HG03025 (cell line): ENCODE measurements around the gene ENO4.

Experiments used
- ATAC-seq: cut with Tn5 transposase; IDR thresholded peaks from one replicate; pipeline ENCODE4 v1.9.1; 2021; ENCODE audit warnings: mild to moderate bottlenecking, moderate library complexity; ENCODE audit not compliant: unreplicated experiment, low FRiP score

The ENO4 gene

DNA sequence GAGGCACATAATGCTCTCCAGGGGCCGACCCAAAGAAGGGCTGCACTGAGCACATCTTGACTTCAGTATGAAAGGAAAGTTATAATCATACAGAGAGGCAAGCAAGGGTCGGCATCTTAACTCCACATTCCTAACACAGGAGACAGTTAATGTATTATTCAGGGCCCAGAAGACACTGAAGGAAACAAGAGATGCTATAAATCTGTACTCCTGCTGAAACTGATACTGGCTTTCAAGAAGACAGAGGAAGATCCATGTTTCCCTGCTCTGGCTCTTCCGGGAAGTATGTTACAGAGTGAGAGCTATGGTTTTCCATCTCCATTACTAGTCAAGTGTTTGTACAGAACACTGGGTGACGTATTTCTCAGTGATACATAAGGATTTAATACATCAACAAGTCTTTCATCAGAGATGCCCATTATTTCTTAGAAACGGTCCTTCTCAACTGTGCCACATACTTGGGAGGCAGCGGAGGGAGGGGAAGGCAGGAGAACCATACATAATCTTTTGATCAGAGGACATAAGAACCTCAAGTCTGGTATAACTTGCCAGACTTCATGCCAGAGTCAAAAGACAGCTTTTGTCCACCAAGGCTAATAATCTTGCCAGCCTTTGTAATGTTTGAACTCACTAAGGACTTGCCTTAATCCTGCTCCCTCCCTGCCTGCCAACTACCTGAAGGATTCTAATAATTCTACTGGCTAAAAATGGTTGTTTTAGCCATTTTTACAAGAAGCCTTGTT is 58.1 kb downstream of the ENO4 start:
- ATAC-seq: no peak

DNA sequence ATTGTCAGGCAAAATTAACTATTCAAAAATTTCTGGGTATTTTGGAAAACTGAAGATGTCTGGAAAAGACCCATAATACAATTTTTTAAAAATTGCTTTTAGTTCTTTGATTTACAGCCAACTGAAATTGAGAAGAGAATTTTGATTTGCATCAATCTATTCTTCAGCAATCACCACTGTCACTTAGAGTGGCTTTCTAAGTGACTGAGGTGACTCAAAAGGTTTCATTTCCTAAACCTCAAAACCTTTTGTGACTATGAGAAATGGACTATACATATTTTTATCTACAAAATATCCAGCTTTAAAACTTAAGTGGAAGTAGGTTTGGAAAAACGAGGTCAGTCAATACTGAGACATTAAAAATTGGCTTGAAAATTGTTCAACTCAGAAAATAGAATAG is 60.0 kb downstream of the ENO4 start:
- no peak for ATAC-seq

DNA sequence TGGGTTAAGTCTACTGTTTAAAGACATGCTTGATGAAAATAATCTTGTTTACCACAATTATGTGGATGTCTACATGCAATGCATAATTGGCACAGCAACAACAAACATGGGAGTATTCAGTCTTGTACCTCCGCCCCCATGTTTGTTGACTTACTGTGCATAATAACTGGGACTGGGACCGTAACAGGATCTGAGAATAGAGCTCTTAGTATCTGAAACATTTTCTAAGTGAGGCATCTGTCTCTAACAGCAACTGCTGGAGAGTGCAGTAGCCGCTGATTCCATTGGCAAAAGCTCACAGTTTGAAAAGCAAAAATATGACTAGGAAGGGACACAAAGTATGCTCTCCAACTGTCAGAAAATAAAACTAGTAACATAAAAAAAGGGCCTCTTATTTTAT is 61.6 kb downstream of the ENO4 start:
- no peak for ATAC-seq

DNA sequence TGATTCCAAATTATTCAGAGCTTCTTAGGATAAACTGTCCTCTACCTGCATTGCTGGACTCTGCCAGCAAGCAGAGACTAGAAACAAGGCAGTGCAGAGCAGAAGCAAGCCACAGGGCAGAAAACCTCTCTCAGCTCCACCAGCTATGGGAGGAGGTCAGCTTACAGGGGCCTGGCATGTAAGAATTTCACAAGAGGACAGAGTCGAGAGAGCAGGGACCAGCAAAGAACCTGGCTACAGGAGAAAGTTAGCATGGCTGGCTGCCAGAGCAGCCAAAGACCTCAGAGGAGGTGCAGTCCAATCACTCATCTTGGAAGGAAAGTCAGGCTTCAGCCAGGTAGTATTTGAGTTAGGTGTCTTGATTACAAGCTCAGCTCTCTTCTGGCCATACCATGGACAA is 62.9 kb downstream of the ENO4 start:
- no peak for ATAC-seq

DNA sequence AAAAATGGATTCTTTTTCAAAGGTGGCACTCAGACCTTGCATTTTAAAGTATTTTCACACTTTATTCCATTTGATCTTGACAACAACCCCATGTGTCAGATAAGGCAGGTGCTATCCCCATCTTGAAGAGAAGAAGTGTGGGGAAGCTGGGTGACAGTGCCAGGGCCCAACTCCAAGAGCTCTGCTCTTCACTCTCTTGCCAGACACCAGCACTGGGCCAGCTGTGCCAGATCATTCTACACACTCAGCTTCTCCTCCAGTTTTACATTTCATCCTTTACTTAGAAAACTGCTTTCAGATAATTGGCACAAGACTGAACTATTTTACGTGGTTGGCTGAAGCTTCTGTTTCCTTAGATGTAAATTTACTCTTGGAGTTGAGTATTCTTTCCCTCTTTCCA is 64.4 kb downstream of the ENO4 start:
- no peak for ATAC-seq

DNA sequence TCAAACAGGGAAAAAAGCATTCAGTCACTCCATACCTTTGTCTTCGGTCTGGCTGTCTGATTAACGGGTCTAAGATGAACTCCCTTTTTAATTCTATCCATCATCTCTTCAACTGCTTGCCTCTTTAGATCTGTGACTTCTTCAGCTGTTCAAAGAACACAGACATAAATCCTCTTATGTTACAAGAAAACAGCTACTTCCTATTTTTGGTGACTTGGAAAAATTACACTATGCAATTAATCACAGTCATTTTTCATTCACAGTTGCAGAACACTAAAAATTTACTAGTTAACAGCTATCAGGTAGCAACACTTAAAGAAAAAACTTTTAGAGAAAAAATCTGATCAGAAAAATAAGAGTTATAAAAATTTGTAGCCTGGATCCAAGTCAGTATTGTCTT is 66.0 kb downstream of the ENO4 start:
- no peak for ATAC-seq

DNA sequence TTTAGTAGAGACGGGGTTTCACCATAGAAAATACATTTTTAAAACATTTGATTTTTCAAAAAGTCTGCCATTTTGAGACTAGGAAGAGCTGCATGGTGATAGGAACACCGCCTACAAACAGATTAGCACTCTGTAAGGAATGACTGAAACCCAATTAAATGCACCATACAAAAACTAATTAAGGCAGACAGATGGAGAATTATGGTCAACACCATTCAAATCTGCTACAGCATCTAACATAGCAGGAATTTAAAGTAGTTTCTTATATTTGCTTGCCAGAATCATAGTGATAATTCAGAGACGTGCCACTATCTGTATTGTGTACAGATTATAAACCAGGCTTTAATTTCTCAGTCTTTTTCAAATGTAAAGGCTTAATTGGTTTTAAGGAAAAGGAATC is 68.2 kb downstream of the ENO4 start:
- no peak for ATAC-seq

DNA sequence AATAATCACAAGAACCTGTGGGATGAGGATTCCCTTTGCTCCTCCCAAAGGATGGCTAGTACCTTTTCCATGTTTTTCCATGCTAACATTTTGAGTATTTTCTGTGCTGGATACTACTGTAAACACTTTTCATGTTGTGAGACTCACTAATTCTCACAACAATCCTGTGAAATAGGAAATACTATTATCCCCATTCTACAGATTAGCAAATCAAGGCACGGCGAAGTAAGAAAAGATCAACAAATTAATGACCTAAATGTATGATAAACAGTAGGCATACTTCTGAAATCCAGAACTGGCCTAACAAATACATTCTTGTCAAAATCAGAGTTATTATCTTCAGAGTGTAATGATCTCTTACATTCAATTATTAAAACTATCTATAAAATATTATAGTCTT is 69.3 kb downstream of the ENO4 start:
- ATAC-seq: no peak

DNA sequence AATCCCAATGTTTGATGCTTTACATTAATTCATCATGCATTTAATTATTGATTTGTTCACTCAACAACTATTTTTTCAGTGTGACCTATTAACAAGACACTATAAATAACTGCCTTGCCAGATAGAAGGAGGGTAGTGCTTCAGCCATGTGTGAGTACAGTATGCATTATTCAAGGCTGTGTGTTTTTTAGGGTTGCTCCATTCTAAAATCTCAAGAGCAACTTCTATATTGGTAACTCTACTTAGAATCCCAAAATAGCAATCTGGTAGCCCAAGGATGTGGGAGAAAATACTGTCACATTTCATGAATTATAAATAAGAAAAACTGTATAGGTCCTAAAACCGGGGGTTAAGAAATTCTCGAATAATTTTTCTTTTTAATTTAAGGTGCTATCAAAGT is 69.9 kb downstream of the ENO4 start:
- no peak for ATAC-seq

DNA sequence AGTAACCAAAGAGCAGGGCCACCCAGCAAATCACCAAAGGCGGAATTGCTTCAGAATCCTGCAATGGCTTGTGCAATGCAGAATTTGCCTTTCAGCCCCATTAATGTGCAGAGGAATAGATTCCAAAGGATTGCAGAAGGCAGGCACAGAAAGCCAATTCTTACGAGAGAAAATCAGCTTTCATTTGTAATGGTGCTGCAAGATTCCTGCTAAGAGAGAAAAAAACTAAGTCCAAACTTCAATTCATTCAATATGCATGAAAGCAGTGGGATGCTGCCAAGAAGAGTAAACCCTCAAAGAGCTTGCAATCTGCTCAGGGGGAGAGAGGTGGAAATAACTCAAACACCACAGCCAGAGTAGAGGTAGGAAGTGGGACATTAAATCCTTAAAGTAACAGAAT is 70.4 kb downstream of the ENO4 start:
- no peak for ATAC-seq

DNA sequence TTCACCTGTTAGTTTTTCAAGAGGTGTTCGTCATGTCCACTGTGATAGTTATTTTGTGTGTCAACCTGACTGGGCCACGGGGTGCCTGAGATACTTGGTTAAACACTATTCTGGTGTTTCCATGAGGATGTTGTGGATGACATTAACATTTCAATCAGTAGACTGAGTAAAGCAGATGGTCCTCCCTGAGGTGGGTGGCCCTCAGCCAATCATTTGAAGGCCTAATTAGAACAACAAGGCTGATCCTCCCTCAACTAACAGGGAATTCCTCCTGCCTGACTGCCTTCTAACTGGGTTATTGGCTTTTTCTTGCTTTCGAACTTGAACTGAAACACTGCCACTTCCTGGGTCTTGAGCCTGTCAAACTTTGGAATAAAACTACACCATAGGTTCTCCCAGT is 75.8 kb downstream of the ENO4 start:
- ATAC-seq: no peak

DNA sequence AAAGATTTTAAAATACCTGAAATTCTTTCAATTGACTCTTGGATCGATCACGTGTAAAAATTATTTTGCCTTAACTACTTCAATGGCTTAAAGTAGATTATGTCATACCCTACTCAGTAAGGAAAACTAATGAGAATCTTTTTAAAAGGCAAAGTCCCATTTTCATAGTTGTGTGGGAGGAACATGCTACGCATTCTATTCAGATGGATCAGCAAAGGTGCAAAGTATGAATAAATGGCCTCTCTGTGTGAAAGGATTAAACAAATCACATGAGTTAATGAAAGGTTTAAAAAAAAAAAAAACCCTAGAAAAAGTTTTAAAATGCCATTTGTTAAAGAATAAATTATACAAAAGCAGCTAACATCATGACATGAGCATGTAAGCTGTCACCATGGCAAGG is 77.1 kb downstream of the ENO4 start:
- ATAC-seq: no peak

DNA sequence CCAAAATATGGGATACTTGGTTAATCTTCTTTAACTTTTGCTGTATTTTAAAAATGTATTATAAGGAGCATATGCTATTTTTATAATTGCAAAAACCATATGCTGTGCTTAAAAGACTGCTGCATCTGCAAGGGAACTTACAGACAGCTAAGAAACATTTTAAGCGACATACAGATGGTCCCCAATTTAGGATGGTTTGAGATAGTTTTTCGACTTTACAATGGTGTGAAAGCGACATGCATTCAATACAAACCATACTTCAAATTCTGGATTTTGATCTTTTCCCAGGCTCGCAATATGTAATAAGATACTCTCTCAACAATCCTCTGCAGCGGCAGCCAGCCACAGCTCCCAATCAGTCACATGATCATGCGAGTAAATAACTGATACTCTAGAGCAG is 82.5 kb downstream of the ENO4 start:
- ATAC-seq: no peak
